ENCODE results near the gene KLHDC4.

DNA sequence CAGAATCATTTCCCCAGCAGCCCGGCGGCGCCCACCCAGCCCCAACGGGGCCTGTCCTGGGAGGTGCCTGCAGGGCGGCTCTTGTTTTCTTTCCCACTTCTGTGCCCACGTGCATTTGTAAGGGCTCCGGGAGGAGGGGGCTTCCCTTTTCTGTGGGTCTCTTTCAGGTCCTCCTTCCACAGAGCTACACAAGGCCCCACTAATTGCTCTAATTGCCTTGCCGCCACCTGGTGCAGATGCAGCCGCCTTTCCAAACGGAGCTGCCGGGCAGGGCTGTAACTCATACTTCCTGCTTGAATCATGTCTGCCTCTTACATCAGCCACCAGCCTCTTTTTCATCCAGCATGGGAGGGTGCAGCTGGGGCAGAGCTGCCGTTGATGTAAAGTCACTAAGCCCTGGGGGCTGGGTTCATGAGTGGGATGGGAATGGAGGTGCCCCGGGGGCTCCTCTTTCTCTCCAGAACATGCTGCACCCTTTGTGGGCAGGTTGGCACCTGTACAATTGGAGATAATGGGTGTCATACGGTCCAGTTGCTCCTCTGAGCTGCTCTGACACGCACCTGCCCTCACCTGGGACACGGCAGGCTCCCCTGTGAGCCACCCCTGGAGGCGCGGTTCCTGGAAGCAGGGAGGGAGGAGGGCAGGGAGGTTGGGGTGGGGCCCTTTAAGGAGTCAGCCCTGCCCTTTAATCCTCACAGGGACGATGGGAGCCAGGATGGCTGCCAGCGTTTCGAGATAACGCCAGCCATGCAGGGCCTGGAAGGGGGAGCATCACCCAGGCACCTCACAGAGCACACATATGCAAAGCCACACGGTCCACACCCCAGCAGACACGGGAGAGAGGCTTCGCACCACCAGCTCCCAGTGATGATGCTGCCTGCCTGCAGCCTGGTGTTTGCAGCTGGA lies 41.1 kb upstream of the KLHDC4 start:
- TF ChIP-seq, protein P1, sequence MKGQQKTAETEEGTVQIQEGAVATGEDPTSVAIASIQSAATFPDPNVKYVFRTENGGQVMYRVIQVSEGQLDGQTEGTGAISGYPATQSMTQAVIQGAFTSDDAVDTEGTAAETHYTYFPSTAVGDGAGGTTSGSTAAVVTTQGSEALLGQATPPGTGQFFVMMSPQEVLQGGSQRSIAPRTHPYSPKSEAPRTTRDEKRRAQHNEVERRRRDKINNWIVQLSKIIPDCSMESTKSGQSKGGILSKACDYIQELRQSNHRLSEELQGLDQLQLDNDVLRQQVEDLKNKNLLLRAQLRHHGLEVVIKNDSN (IDR thresholded peaks at IDR 0.05; ENCODE audit: borderline replicate concordance, low read depth): no peak
- no peak for TF ChIP-seq SIN3A (IDR thresholded peaks at IDR 0.05; ENCODE audit: borderline replicate concordance, low read depth, low read length)
- TF ChIP-seq, protein P2, sequence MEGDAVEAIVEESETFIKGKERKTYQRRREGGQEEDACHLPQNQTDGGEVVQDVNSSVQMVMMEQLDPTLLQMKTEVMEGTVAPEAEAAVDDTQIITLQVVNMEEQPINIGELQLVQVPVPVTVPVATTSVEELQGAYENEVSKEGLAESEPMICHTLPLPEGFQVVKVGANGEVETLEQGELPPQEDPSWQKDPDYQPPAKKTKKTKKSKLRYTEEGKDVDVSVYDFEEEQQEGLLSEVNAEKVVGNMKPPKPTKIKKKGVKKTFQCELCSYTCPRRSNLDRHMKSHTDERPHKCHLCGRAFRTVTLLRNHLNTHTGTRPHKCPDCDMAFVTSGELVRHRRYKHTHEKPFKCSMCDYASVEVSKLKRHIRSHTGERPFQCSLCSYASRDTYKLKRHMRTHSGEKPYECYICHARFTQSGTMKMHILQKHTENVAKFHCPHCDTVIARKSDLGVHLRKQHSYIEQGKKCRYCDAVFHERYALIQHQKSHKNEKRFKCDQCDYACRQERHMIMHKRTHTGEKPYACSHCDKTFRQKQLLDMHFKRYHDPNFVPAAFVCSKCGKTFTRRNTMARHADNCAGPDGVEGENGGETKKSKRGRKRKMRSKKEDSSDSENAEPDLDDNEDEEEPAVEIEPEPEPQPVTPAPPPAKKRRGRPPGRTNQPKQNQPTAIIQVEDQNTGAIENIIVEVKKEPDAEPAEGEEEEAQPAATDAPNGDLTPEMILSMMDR (IDR thresholded peaks at IDR 0.05): no peak
- TF ChIP-seq RXRA (IDR thresholded peaks at IDR 0.05; ENCODE audit: borderline replicate concordance, low read depth): no peak
- TF ChIP-seq GABPA (IDR thresholded peaks at IDR 0.05; ENCODE audit: low read depth): no peak
- peak; percentile 28; the same call in 1 of the 2 replicates for TF ChIP-seq RCOR1 (IDR thresholded peaks at IDR 0.05; ENCODE audit: low read length)

All from SK-N-SH (cell line).